ENCODE measurements around the gene CTBP1. TPM values are rescaled to one million over a fixed set of nuclear protein-coding genes. Genes with fewer than 3 reads are reported as not detected.

CTBP1 gene
- total and polyA plus RNA-seq, 9 of the 15 experiments (the other 6 are each of a cell fraction or from before 2014, with no cell fraction given): 14.5 to 162 (median 68.2) TPM

- no peak for TF ChIP-seq ZNF57 (CRISPR knock-in tag; IDR thresholded peaks at IDR 0.05)
- TF ChIP-seq CREBBP (IDR thresholded peaks at IDR 0.05; ENCODE audit: low read depth, low read length): no peak
- TF ChIP-seq ZNF449 (CRISPR knock-in tag; IDR thresholded peaks at IDR 0.05): no peak
- TF ChIP-seq FUS (optimal IDR thresholded peaks at IDR 0.05; ENCODE audit: low read depth, low read length): no peak
- no peak for TF ChIP-seq KLF16 (IDR thresholded peaks at IDR 0.05)
- 0 out of 2 replicates have a peak, but pooled peaks have one; percentile 20 for TF ChIP-seq USF1 (CRISPR knock-in tag; IDR thresholded peaks at IDR 0.05)
- TF ChIP-seq CXXC5 (CRISPR knock-in tag; IDR thresholded peaks at IDR 0.05): peak; percentile 62
- no peak for TF ChIP-seq THAP12 (CRISPR knock-in tag; IDR thresholded peaks at IDR 0.05)
- TF ChIP-seq ZNF23 (CRISPR knock-in tag; IDR thresholded peaks at IDR 0.05): no peak
- no peak for TF ChIP-seq CHCHD3 (CRISPR knock-in tag; IDR thresholded peaks at IDR 0.05)
- TF ChIP-seq ZNF431 (CRISPR knock-in tag; IDR thresholded peaks at IDR 0.05): peak; percentile 40; the same call in 1 of the 2 replicates
- no peak for TF ChIP-seq ZNF140 (CRISPR knock-in tag; IDR thresholded peaks at IDR 0.05)
- TF ChIP-seq STAT5B (CRISPR knock-in tag; IDR thresholded peaks at IDR 0.05): no peak
- TF ChIP-seq U2AF1 (optimal IDR thresholded peaks at IDR 0.05; ENCODE audit: low read depth, low read length): no peak
- TF ChIP-seq TBP (optimal IDR thresholded peaks at IDR 0.05; ENCODE audit: low read depth, low read length): peak; percentile 40
- no peak for TF ChIP-seq GTF2F1 (IDR thresholded peaks at IDR 0.05; ENCODE audit: low read depth, low read length)
- TF ChIP-seq ZNF143 (CRISPR knock-in tag; IDR thresholded peaks at IDR 0.05): peak; percentile 37; the same call in 1 of the 2 replicates
- TF ChIP-seq THAP7 (CRISPR knock-in tag; IDR thresholded peaks at IDR 0.05): no peak
- no peak for TF ChIP-seq ZNF696 (CRISPR knock-in tag; conservative IDR thresholded peaks at IDR 0.05)
- TF ChIP-seq NR4A1 (CRISPR knock-in tag; IDR thresholded peaks at IDR 0.05): no peak
- peak; percentile 37; the same call in 1 of the 2 replicates for TF ChIP-seq NR4A1 (tag; IDR thresholded peaks at IDR 0.05)
- TF ChIP-seq ZNF740 (CRISPR knock-in tag; IDR thresholded peaks at IDR 0.05): no peak
- no peak for TF ChIP-seq ZNF740 (tag; IDR thresholded peaks at IDR 0.05)
- TF ChIP-seq MAFG (tag; conservative IDR thresholded peaks at IDR 0.05): no peak
Measured at GRCh38 chr4:1167244-1167949, 81.5 kb downstream of the CTBP1 start (continued).

All from K562 (cell line).